Loucy (cell line): ENCODE results near the gene CELSR3.

Source experiments
- EZH2phosphoT487 ChIP-seq: fragments of 200-600 bp; IDR thresholded peaks from 2 replicates; pipeline ENCODE4 v1.6.1; 2018; ENCODE audit warnings: antibody characterized with exemption, mild to moderate bottlenecking, moderate library complexity, borderline replicate concordance
- TF ChIP-seq, protein P1 (sequence below): fragments of 200-600 bp; sonication (generic); conservative IDR thresholded peaks from 2 replicates; pipeline ENCODE4 v1.5.1; 2014; ENCODE audit warnings: mild to moderate bottlenecking, antibody characterized with exemption, low read length

DNA sequence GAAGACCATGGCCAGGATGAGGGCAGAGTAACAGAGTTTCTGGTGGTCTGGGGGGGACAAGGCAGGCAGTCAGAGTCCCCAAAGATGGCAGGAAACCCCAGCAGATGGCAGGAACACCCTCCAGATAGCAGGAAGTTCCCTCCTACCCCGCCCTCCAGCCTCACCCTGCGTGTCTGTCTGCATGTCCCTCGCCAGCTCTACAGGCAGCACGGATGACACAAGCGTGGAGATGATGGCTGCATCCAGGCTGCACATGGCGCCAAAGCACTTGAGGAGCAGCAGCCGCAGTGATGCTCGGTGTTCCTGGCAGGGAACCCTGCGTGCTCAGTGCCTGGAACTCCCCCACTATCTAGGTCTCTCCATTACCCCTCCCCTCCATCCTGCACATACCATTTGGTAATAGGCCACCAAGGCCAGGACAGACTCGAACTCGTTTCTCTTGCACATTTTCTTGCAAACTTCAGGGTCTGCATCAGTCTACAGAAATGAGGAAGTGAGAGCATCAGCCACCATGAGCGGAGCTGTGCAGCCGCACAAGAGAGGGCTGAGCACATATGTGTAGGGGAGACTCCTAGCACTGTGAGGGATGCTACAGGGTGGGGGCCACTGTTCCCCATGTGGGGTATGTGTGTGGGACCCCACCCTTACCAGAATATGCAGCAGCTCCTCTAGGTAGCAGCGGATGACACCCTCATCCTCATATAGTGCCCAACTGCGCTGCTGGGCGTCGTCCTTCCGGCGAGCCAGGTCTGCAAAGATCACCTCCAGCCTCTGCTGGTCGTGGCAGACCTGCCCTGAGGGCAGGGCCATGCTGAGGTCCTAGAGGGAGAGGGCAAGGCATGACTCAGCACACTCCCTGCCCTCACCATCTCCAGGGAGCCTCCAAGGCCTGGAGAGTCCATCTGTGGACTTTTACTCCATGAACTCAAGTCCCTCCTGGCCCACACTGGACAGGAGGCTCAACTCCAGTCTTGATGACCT, 17.0 kb upstream of the CELSR3 start:
- TF ChIP-seq, protein P1, sequence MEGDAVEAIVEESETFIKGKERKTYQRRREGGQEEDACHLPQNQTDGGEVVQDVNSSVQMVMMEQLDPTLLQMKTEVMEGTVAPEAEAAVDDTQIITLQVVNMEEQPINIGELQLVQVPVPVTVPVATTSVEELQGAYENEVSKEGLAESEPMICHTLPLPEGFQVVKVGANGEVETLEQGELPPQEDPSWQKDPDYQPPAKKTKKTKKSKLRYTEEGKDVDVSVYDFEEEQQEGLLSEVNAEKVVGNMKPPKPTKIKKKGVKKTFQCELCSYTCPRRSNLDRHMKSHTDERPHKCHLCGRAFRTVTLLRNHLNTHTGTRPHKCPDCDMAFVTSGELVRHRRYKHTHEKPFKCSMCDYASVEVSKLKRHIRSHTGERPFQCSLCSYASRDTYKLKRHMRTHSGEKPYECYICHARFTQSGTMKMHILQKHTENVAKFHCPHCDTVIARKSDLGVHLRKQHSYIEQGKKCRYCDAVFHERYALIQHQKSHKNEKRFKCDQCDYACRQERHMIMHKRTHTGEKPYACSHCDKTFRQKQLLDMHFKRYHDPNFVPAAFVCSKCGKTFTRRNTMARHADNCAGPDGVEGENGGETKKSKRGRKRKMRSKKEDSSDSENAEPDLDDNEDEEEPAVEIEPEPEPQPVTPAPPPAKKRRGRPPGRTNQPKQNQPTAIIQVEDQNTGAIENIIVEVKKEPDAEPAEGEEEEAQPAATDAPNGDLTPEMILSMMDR = no peak
- no peak for TF ChIP-seq EZH2phosphoT487
